Lung (tissue), 12 donors: ENCODE measurements around the gene STK16. TPM values are rescaled to one million over a fixed set of nuclear protein-coding genes. Genes with fewer than 3 reads are reported as not detected.
A peak's percentile ranks its signal among the peaks of the same experiment; 100 is the strongest.

ENCODE experiments used
- ATAC-seq: fragments of 200-7000 bp; cut with Tn5 transposase; one replicate; pipeline ENCODE4 v1.9.1; 2020; ENCODE audit warnings: moderate number of reproducible peaks; ENCODE audit not compliant: insufficient read depth, low FRiP score
- DNase-seq, 3 donors: peaks; one replicate each; pipeline ENCODE4 v3.0.0-alpha.2; 2013 to 2017
- H3K27ac ChIP-seq, 2 donors: one replicate each; pipeline ENCODE4 v1.5.1; 2013; ENCODE audit warnings: mild to moderate bottlenecking in 2 of 2, moderate library complexity in 2 of 2, control low read depth in 1 of 2, inconsistent platforms in 1 of 2, low read depth in 1 of 2, low read length in 1 of 2
- H3K27me3 ChIP-seq, 3 donors: one replicate each; pipeline ENCODE4 v1.5.1; 2013; ENCODE audit warnings: low read length in 2 of 3; ENCODE audit not compliant: control insufficient read depth in 3 of 3, insufficient read depth in 3 of 3
- H3K36me3 ChIP-seq, 4 donors: one replicate each; pipeline ENCODE4 v1.5.1; 2013; ENCODE audit warnings: low read length in 4 of 4, mild to moderate bottlenecking in 1 of 4, moderate library complexity in 1 of 4; ENCODE audit not compliant: control insufficient read depth in 4 of 4, insufficient read depth in 4 of 4
- H3K4me1 ChIP-seq, 5 donors: one replicate each; pipeline ENCODE4 v1.5.1; 2013; ENCODE audit warnings: low read length in 5 of 5, mild to moderate bottlenecking in 2 of 5, moderate library complexity in 1 of 5; ENCODE audit not compliant: control insufficient read depth in 5 of 5, insufficient read depth in 5 of 5
- H3K4me3 ChIP-seq: one replicate; pipeline ENCODE4 v1.5.1; 2013; ENCODE audit warnings: mild to moderate bottlenecking, control low read depth, moderate library complexity
- H3K9ac ChIP-seq, 2 donors: one replicate each; pipeline ENCODE4 v1.5.1; 2013; ENCODE audit warnings: low read length in 2 of 2, control low read depth in 1 of 2; ENCODE audit not compliant: insufficient read depth in 1 of 2
- H3K9me3 ChIP-seq, 4 donors: one replicate each; pipeline ENCODE4 v1.5.1; 2013; ENCODE audit warnings: low read length in 3 of 4, mild to moderate bottlenecking in 1 of 4, moderate library complexity in 1 of 4; ENCODE audit not compliant: control insufficient read depth in 4 of 4, insufficient read depth in 3 of 4
- CTCF ChIP-seq: IDR thresholded peaks from 2 replicates; pipeline ENCODE4 v1.5.1; 2012; ENCODE audit warnings: mild to moderate bottlenecking; ENCODE audit errors: control extremely low read depth, extremely low read depth
- WGBS, 2 donors: extraction: QIAGEN DNeasy Blood & Tissue Kit; methylation state at CpG; one replicate each; pipeline ENCODE4 v1.1.7; 2013; 5-methylcytosine and 5-hydroxymethylcytosine counted together
- polyA plus RNA-seq, 2 donors: library from polyadenylated mRNA; stranded (reverse); fragments of 200-250 nt; gene quantifications; one replicate each; pipeline ENCODE4 v1.2.1, GENCODE V29; 2013
- total RNA-seq, 2 donors: library from RNA; depleted of rRNA in 1 of 2; stranded (reverse); fragments of >200 nt in 1 of 2; gene quantifications; one replicate each; pipeline ENCODE4 v1.2.1, GENCODE V29; 2014 to 2021
- donor health status: control.
- donor health status: control.
- donor health status: Bipolar disorder and iron deficiency.
- donor health status: healthy.
- donor health status: DM: yes; HTN: yes; CAD: no.

STK16 gene
- total and polyA plus RNA-seq, 4 donors: 16.2 to 50.5 (median 25.4) TPM

GRCh38 chr2:219215871-219216534 lies 29.3 kb upstream of the STK16 start:
- Histone ChIP-seq H3K27me3 (no peaks in the 10 kb centered on the region), H3K4me1 (peaks cover 0 to 26% (median 11%) of the 10 kb centered on the region in 5 donors), H3K27ac (no peak overlapping the region), H3K9me3 (no peaks in the 10 kb centered on the region), H3K9ac (no peak overlapping the region), H3K4me3 (no peak overlapping the region), H3K36me3 (peaks cover 0 to 42% (median 36%) of the 10 kb centered on the region in 4 donors)
- no peak for ATAC-seq
- TF ChIP-seq CTCF: no peak
- no peak for DNase-seq
- 92 to 94% methylated on average over 27 of the region's 27 CpGs for WGBS, 2 donors

- H3K4me3 ChIP-seq: no peak overlapping the region
- no peak for TF ChIP-seq CTCF
- no peaks in the 10 kb centered on the region for H3K9me3 ChIP-seq
- no peak overlapping the region for H3K9ac ChIP-seq
- no peak overlapping the region for H3K27ac ChIP-seq
- peaks cover 0 to 26% (median 11%) of the 10 kb centered on the region in 5 donors for H3K4me1 ChIP-seq
- WGBS, 2 donors: 92% methylated on average over 6 of the region's 6 CpGs
- H3K27me3 ChIP-seq: no peaks in the 10 kb centered on the region
- DNase-seq (no peak), ATAC-seq (no peak)
- H3K36me3 ChIP-seq: peaks cover under 1 to 43% (median 41%) of the 10 kb centered on the region in 4 donors
Measured at GRCh38 chr2:219216535-219216915, 28.8 kb upstream of the STK16 start.

DNA sequence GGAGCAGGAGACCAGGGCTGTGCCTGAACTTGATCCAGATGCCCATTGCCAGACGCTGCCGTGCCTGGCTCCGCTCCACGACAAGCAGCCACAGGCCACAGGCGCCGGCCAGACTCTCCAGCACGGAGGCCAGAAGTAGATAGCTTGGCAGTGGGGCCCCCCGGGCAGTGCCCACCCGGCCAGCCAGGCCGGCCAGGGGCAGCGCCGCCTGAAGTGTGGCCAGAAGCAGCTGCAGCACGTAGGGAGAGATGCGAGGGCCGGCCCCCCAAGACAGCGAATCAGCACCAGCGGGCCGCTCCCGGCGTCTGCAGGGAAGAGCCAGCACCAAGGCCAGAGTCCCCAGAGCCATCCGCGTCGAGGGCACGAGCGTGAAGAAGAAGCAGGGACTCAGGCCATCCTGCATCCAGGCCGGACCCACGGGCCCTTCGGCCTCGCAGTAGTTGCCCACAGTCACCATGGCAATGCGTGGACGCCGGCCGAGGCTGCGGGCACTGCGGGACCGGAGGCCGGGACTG lies 27.0 kb upstream of the STK16 start:
- peak overlapping the region; percentile 83 to 87 for H3K27ac ChIP-seq
- peak overlapping the region; percentile 44 for H3K4me3 ChIP-seq
- H3K36me3 ChIP-seq: peaks cover 8 to 50% (median 47%) of the 10 kb centered on the region in 4 donors
- 0 to 1% methylated on average over 37 of the region's 37 CpGs for WGBS, 2 donors
- peak; percentile 69 to 83 (median 80) for DNase-seq
- no peaks in the 10 kb centered on the region for H3K27me3 ChIP-seq
- ATAC-seq: peak; percentile 27
- TF ChIP-seq CTCF: no peak
- peaks cover 0 to 26% (median 11%) of the 10 kb centered on the region in 5 donors for H3K4me1 ChIP-seq
- no peaks in the 10 kb centered on the region for H3K9me3 ChIP-seq
- H3K9ac ChIP-seq: peak overlapping the region; percentile 17 to 40
